Stimulated activated CD8-positive, alpha-beta memory T cell treated with anti-CD3 and anti-CD28 coated beads, Interleukin-15, amount 100 ng/mL, for 24 hours (primary cell): ENCODE measurements around the gene TUBA4A.
"Not testable (repeated sequence)": the region's sequence is repeated elsewhere in the genome, so short reads cannot be mapped to it uniquely, and the experiment has no call there.

ENCODE experiments used
- DNase-seq: peaks from one replicate; pipeline ENCODE4 v3.0.0-alpha.2; 2020; ENCODE audit warnings: low read depth

Gene TUBA4A

DNA sequence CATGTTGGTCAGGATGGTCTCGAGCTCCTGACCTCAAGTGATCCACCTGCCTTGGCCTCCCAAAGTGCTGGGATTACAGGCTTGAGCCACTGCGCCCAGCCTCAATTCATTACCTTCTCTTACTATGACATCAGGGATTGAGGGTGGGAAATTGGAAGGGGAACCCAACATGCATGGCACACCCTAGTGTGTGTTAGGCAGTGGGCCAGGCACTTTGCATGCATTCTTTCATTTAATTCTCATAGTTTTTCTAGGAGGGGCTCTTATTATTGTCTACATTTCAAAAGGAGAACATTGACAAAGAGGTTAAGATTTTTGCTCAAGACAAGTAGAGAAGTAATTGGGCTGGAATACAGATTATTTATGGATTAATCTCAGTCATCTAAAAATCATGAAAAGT is 14.6 kb upstream of the TUBA4A start:
- DNase-seq, result no peak

DNA sequence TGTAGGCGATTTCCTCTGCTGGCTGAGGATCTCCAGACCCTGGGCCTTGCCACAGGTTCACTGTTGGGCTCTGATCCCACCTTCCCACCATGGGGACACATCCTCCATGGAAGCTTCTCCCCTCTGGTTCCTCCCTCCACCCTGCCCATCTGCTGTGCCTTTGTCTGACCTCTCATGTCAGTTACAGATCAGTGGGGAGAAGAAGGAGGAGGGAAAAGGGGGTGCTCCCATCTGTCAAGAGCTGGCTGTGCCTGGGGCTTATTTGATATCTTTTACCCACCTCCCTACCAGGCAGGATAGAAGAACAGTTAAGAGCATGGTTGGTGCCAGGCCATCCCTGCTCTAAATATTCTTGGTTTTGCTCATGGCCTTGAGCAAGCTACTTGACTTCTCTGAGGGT is 13.2 kb upstream of the TUBA4A start:
- DNase-seq, result no peak

DNA sequence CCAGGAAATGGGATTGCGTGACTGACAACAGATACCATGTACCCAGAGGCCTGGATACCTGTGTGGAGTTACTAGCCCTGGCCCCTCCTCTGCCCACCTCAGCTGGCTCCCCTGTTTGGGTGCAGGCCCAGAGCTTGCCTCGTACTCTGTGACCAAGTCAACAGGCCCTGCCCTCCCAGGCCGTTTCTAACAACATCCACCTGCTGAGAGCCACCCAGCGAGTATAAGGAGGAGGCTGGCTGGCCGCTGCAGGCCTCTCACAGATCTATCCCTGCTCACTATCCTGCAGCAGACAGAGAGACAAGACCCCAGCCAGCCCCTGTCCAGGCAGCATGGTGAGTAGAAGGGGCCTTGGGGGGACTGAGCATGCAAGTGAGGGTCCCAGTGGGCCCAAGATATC is 12.5 kb upstream of the TUBA4A start:
- no peak for DNase-seq

DNA sequence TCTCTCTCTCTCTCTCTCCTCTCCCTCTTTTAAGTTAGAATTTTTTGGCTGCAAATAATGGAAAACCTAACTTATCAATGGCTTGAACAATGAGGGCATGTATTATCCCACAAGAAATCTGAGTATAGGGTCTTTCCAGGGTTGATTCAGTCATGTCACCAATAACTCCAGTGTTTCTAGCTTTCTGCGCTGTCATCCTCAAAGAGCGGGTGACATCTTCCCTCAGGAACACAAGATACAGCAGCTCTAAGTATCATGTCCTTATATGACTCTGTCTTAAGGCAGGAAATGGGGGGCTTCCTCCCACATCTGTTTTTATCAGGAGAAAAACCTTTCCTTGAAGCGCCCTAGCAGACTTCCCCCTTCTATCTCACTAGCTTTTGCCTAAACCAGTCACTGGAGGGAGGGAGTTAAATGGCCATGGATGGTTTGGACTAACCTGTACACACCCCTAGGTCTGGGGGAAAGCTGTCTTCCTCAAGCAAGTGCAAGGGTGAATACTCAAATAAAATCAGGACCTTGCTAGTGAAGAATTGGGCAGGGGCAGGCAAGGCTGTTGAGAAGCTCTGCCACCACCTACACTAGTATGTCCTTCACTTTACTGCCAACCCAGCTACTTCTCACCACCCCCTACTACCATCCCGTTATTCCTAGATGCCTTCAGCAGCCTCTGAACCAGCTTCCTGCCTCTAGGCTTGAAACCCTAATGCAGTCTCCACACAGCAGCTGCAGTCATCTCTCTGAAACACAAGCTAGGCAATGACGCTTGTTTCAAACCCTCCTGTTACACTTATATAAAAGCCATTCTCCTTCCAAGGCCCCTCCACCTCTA is 7.5 kb upstream of the TUBA4A start:
- no peak for DNase-seq

DNA sequence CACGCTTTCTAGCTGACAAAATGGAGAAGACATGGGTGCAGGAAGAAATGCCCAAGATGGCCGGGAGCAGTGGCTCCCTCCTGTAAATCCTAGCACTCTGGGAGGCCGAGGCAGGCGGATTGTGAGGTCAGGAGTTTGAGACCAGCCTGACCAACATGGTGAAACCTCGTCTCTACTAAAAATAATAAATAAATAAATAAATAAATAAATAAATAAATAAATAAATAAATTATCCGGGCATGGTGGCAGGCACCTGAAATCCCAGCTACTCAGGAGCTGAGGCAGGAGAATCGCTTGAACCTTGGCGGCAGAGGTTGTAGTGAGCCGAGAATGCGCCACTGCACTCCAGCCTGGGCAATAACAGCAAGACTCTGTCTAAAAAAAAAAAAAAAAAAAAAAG is 5.2 kb upstream of the TUBA4A start:
- not testable (repeated sequence) for DNase-seq

DNA sequence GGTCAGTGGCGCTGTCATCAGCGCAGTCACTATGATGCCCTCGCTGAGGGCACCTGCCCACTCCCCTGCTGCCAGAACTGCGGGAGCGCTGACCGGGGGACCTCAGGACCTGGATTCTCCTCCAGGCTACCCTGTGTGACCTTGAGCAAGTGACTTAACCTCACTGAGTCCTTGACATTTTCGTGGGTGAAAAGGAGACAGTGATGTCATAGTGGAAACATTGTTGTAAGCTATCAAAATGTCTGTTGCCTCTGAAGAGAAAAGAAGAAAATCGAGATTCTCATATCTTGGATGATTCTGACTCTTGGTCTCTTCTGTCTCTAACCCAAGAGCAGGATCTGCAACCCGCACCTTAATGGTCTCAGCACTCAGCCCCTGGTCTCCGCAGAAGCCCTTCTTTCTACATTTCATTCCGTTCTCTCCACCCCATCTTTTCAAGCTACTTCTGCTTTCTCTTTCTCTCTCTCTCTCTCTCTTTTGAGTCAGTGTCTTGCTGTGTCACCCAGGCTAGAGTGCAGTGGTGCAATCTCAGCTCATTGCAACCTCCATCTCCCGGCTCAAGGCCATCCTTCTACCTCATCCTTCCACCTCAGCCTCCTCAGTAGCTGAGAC is 978 bp upstream of the TUBA4A start:
- DNase-seq, result no peak

DNA sequence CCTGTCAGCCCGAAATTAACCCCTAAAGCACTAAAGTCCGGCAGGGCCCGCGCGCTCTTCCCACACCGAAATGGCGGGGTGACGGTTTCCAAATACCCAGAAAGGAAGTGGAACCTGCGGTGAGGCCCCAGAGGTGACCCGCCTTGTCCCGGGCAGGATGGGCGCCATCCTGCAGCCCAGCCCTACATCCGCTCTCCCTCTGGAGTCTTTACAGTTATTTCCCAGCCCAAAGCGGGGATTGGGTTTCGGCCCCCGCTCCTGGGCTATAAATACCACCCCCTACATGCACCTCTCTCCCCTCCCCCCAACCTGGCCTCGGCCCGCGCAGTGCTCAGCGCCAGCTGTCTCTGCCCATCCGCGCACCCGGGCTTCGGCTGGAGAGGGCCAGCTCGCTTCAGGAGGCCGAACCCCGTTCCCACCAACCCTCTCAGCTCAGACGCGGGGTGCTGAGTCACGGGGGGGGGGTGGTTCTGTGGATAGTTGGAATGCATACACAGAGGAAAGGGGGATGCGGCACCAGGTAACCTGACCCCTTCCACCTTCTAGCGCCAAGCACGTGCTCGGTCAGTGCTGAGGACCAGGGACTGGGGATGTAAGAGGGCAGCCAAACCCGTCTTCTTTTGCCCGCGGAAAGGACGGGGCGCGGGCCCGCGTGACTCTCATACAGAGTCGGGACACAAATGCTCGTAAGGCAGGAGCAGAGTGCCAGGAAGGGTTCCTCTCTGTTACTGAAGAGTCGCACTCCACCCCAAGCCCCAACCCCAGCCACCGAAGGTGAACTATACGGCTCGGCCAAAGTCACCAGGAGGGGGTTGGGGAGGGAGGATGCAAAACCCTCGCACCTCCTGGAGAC is 592 bp downstream of the TUBA4A start, which contains the start of gene TUBA4B:
Gene TUBA4B (plus strand): TSS at position 344 of the 853 bp plus-strand sequence. CDS start 165 bp downstream, at position 509.
- DNase-seq, result no peak

DNA sequence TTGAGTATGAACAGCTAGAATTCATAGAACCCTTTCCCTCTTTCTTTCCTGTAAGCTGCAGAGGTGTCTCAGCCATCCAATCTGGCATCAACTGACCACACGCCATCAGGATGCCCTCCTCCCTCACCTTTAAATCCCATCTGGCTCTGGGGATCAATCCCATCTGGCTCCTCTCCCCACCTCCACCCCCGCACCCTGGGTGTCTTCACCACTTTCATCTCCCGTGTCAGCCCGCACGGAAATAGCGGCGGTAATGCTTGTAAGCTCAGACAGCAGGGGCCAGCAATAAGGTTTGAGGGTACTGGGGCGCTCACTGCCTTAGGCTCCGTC is 1.2 kb downstream of the TUBA4A start:
- DNase-seq, result no peak

DNA sequence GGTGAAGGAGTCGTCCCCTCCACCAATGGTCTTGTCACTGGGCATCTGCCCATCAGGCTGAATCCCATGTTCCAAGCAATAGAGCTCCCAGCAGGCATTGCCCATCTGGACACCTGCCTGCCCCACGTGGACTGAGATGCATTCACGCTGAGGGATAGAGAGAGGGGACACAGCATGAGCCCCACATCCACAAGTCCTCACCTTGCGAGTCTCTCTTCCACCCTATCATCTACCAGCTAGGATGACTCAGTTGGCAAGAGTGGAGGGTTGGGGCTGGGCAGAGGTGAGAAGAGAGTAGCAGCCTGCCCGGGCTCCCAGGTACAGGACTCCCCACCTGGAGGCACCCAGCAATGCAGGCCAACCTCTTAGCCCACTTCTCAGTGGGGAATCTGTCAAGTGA is 1.6 kb downstream of the TUBA4A start:
- no peak for DNase-seq

DNA sequence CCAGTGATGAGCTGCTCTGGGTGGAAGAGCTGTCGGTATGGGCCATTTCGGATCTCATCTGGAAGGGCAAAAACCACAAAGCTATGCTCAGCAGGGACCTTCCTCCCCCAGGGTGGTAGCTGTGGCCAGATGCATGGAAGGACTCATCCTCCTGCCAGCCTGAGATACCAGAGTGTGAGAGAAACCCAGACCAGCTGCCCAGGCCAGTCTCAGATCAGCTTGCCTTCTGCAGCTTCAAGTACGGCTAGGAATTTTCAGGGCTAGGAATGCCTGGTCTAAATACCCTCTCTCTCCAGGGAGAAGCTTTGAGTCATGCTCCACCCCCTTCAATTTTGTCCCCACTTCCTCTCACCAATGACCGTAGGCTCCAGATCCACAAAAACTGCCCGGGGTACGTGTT is 2.1 kb downstream of the TUBA4A start:
- DNase-seq, result no peak

DNA sequence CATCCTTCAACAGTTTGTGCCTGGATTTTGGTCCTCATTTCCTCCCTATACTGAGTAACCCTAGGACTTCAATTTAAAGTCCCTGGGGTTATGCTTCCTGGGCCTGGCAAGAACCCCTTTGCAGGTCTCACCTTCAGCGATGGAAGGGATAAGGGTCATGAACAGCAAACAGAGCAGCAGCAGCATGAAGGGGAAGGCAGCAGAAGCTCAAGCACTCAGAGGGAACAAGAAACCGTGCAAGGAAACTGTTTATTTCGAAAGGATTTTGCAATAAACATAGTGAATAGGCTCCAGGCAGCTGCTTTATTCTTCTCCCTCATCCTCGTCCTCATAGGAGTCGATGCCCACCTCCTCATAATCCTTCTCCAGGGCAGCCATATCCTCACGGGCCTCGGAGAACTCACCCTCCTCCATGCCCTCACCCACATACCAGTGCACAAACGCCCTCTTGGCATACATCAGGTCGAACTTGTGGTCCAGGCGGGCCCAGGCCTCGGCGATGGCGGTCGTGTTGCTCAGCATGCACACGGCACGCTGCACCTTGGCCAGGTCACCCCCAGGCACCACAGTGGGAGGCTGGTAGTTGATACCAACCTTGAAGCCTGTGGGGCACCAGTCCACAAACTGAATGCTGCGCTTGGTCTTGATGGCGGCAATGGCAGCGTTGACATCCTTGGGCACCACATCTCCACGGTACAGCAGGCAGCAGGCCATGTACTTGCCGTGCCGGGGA is 3.5 kb downstream of the TUBA4A start:
- DNase-seq, result no peak

DNA sequence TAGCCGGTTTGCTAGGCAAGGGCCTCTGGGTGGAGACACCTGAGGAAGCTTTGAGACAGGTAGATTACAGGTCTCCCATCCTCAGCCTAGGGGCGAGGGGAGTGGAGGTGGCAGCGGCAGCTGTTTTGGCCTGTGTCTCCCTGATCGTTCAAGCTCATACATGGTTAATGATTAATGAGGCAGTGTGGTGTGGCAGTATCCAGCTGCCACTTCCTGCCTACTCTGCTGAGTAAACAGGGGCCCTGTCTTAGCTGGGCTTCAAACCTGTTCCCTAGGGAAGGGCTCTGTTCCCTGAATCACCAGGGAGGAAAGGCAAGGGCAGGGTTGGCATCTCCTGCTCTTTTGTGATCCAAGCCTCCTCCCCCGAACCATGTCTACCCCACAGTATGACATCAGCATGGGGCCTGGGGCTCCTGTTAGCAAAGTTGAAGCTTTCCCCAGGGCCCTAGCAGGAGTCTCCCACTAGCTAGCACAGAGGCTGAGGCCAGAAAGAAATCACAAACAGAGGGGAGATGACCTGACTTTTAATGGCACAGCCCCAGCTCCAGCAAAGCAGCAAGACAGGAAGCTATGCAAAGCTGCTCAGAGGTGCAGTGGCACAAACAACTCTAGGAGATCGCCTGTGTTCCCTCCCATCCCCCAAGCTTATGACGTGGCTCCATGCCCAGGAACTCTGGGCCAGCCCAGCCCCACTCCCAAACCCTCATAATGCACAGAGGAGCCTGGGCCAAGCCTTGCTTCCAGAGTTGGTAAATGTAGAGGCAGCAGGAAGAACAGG is 4.3 kb downstream of the TUBA4A start:
- DNase-seq, result no peak

DNA sequence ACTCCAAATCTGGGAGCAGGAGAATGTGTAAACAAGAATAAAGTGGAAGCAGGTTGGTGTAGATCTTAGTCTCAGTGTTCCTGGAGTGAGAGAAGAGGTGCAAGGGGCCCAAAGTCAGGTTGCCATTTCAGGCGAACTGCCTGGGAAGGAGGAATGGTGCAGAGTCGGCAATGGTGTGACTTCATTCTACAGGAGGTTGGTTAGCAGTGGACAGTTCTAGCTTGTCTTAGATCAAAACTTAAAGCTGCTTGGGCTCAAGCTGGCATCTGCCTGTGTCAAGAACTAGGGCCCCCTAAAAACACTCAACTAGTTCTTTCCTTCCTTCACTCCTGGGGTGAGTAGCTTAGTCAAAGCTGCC is 4.9 kb downstream of the TUBA4A start:
- DNase-seq, result no peak

DNA sequence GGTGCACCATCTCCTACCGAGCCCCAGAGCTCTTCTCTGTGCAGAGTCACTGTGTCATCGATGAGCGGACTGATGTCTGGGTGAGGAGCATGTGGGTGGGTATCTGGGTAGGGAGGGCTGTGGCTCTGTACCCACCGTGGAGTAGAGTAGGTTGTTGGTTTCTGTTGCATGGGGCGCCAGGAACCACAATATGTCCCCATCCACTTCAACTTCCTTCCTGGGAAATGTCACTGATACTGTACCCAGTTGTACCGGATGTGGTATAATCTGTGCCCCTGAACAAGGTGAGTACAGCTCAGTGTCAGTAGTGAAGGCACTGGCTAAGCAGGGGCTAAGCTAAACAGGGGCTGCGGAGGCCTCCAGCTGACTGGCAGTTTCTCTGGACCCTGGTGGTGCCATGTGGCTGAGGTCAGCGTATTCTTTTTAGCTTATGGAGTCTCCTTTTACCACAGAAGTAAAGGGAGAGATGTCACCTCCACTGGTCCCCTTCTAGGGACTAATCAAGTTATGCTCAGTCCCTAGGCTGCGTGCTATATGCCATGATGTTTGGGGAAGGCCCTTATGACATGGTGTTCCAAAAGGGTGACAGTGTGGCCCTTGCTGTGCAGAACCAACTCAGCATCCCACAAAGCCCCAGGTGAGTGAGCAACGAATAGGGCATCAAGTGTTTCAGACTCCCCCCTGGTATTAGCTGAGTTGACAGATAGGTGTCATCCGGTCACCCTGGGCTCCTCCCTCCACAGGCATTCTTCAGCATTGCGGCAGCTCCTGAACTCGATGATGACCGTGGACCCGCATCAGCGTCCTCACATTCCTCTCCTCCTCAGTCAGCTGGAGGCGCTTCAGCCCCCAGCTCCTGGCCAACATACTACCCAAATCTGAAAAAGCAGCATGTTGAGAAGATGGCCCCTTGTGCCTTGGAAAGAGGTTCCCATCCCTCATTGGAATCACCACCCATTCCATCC is 5.8 kb downstream of the TUBA4A start:
- no peak for DNase-seq

DNA sequence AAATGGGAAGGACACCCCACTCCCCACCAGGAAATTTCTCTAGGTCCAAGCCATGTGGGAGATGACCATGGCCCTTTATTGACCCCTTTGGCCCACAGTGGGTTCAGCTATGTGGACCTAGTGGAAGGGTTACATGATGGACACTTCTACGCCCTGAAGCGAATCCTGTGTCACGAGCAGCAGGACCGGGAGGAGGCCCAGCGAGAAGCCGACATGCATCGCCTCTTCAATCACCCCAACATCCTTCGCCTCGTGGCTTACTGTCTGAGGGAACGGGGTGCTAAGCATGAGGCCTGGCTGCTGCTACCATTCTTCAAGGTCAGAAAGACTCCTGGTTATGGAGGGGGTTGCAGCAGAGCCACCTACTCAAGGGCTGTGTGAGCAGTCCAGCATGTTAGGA is 7.2 kb downstream of the TUBA4A start:
- no peak for DNase-seq

DNA sequence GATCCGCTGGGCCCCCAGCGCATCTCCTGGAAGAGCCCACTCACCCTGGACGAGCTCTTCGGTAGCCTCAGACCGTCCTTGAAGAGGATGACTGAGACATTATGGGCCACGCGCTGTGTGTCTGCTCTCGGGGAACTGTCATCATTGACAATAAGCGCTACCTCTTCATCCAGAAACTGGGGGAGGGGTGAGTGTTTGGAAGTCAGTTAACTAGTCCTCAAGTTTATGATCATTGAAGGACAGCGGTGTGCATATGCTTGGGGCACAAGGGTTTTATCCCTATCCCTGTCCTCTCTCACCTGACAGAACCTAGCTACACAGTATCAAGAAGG is 7.9 kb downstream of the TUBA4A start:
- no peak for DNase-seq

DNA sequence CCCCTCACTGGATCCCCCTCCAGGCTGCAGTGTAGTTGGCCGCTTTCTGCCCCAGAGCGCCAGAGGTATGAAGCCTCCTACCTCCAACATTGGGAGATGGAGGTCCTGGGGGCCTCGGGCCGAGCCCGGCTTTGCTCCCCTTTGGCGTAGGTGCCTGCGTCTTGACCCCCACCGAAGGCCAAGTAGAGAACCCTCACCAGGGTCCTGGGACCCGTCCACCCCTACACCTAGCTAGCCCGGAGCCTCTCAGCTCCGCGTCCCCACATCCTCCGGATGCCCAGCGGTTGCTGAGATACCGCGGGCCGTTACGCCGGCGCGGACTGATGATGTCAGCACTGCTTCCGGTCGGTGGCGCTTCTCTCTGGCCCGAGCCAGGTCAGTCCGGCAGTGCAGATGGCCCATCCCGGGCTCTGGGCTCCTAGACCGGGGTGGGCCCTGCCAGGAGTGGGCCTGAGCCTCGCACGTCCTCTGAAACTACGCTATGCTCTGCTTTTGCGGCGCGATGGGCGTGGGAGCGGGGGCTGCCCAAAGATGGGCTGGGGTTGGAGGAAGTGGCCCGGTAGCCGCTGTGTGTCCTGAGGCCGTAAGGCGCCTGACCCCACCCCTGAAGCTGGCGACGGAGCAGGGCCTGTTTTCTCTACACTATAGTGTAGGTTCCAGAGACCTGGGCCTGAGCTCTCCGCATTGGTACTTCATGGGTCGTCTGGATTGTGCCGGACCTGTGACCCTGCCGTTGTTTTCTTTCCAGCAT is 8.4 kb downstream of the TUBA4A start, which contains the start of the genes GLB1L and STK16:
Gene GLB1L (minus strand): TSS at position 297 of the 751 bp plus-strand sequence. CDS start 1,871 bp downstream, outside the sequence.
Gene STK16 (plus strand): TSS at position 332 of the 751 bp plus-strand sequence. CDS start 521 bp downstream, outside the sequence.
- DNase-seq, result peak; percentile 95

DNA sequence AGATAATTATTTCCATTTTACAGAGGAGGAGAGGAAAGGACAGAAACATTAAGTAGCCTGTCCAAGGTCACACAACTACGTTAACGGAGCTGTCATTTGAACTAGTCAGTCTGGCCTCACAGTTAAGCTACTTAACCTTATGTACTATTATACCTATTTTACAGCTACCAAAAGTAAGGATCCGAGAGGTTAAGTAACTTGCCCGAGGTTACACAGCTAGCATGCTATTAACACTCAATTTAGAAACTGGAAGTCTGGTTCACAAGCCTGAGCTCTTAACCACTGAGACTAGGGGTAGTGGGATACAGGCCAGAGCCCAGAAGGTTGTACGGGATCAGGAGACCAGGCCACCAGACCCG is 8.9 kb downstream of the TUBA4A start:
- DNase-seq, result no peak

DNA sequence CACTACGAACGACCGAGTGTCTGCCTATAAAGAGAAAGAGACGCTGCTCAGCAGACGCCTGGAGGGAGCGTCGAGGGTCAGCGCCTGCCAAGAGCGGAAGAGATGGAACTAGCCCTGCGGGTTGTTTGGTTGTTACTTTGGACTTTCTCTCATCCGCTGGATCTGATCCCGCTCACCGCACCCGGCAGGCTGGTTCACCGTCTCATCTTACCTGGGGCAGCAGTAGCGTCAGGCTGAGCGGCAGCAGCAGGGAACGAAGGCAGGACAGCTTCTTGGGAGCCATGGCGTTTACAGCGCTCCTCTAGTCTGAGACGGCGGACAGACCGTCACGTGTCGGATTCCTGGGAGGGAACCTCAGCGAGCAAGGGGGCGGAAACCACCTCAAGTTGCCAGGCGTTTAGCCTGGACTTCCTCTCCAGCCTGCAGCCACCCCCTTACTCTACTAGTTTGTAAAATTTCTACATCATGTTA is 10.4 kb downstream of the TUBA4A start:
- DNase-seq, result no peak
